MM.1S (cell line): Measurements from ENCODE around the gene KCNQ1.

Experiments used
- DNase-seq: peaks from one replicate; pipeline ENCODE4 v3.0.0-alpha.2; 2015
- H2AFZ ChIP-seq: fragments of 300-600 bp; sonication (generic); 2 replicates; pipeline ENCODE4 v1.6.0; 2016; ENCODE audit warnings: antibody characterized with exemption, low read length
- H3F3A ChIP-seq: fragments of 300-600 bp; sonication (generic); 2 replicates; pipeline ENCODE4 v1.6.1; 2016; ENCODE audit warnings: mild to moderate bottlenecking, antibody characterized with exemption, low read length, moderate library complexity, mixed read lengths; ENCODE audit not compliant: insufficient read depth
- H3K27ac ChIP-seq: fragments of 300-600 bp; sonication (generic); 2 replicates; pipeline ENCODE4 v1.5.1; 2016; ENCODE audit warnings: mild to moderate bottlenecking, low read length
- H3K27me3 ChIP-seq: fragments of 300-600 bp; sonication (generic); replicated peaks from 2 replicates; pipeline ENCODE4 v1.6.0; 2016; ENCODE audit warnings: low read length; ENCODE audit not compliant: insufficient read depth
- H3K36me3 ChIP-seq: fragments of 300-600 bp; sonication (generic); replicated peaks from 2 replicates; pipeline ENCODE4 v1.6.1; 2016; ENCODE audit warnings: mild to moderate bottlenecking, low read length, mixed read lengths; ENCODE audit not compliant: insufficient read depth
- H3K4me1 ChIP-seq: fragments of 300-600 bp; sonication (generic); 2 replicates; pipeline ENCODE4 v1.6.1; 2016; ENCODE audit warnings: low read length, mixed read lengths
- H3K4me2 ChIP-seq: fragments of 300-600 bp; sonication (generic); 2 replicates; pipeline ENCODE4 v1.6.0; 2016; ENCODE audit warnings: low read depth, low read length
- H3K4me3 ChIP-seq: fragments of 300-600 bp; sonication (generic); 2 replicates; pipeline ENCODE4 v1.5.1; 2016; ENCODE audit warnings: low read length, mixed read lengths
- H3K79me2 ChIP-seq: fragments of 300-600 bp; sonication (generic); 2 replicates; pipeline ENCODE4 v1.6.1; 2016; ENCODE audit warnings: mixed run types, low read length, mixed read lengths
- H3K9ac ChIP-seq: fragments of 300-600 bp; sonication (generic); 2 replicates; pipeline ENCODE4 v1.6.1; 2016; ENCODE audit warnings: low read length, mixed read lengths
- H3K9me2 ChIP-seq: fragments of 300-600 bp; sonication (generic); replicated peaks from 2 replicates; pipeline ENCODE4 v1.6.1; 2016; ENCODE audit warnings: mild to moderate bottlenecking, low read length, mixed read lengths; ENCODE audit not compliant: insufficient read depth
- H3K9me3 ChIP-seq: fragments of 300-600 bp; sonication (generic); replicated peaks from 2 replicates; pipeline ENCODE4 v1.6.1; 2016; ENCODE audit warnings: mild to moderate bottlenecking, low read length, mixed read lengths; ENCODE audit not compliant: insufficient read depth
- H4K20me1 ChIP-seq: fragments of 300-600 bp; sonication (generic); 2 replicates; pipeline ENCODE4 v1.6.1; 2016; ENCODE audit warnings: mild to moderate bottlenecking, low read length, moderate library complexity, mixed read lengths; ENCODE audit not compliant: insufficient read depth
- EZH2 ChIP-seq: fragments of 300-600 bp; sonication (generic); optimal IDR thresholded peaks from 2 replicates; pipeline ENCODE3; 2017; ENCODE audit warnings: low read depth, mild to moderate bottlenecking, antibody characterized with exemption, low read length, mixed read lengths
- EZH2phosphoT487 ChIP-seq: fragments of 300-600 bp; sonication (generic); IDR thresholded peaks from 2 replicates; pipeline ENCODE4 v1.6.1; 2018; ENCODE audit warnings: antibody characterized with exemption, low read length
- TF ChIP-seq, protein P1 (sequence below): fragments of 300-600 bp; sonication (generic); IDR thresholded peaks from 2 replicates; pipeline ENCODE4 v1.5.1; 2016; ENCODE audit warnings: antibody characterized with exemption, low read length, mixed read lengths

Gene KCNQ1

DNA sequence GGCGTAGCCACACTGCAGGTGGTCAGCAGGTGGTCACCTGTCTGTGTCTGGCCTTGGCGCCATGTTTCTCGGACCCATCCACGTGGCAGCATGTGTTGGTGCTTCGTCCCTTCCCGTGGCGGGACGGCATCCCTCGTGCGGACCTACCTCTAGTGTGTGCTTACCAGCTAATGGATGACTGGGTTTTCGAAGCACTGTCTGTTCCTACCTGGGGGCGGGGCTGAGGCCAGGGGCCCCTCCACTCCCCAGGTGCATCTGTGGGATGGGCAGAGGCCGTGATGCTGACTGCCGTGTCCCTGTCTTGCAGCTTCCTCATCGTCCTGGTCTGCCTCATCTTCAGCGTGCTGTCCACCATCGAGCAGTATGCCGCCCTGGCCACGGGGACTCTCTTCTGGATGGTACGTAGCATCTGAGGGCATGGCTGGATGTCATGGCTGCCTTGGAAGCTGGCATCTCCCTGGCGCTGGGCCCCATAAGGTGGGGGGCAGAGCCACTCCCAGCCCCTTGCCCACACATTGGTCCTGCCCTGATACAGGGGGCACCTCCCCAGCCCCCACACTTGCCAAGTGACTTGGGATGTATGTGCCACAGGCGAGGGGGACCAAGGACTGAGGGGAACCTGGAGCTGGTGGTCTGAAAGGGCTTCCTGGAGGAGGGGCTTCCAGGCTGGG is 82.9 kb downstream of the KCNQ1 start:
- H4K20me1 ChIP-seq: peaks cover 8% of the 10 kb centered on the region; the same call in 1 of the 2 replicates
- H3K4me1 ChIP-seq: peaks cover 14% of the 10 kb centered on the region
- no peaks in the 10 kb centered on the region for H3K9me3 ChIP-seq
- H3K4me2 ChIP-seq: peak overlapping the region; percentile 81; the same call in 1 of the 2 replicates
- TF ChIP-seq, protein P1, sequence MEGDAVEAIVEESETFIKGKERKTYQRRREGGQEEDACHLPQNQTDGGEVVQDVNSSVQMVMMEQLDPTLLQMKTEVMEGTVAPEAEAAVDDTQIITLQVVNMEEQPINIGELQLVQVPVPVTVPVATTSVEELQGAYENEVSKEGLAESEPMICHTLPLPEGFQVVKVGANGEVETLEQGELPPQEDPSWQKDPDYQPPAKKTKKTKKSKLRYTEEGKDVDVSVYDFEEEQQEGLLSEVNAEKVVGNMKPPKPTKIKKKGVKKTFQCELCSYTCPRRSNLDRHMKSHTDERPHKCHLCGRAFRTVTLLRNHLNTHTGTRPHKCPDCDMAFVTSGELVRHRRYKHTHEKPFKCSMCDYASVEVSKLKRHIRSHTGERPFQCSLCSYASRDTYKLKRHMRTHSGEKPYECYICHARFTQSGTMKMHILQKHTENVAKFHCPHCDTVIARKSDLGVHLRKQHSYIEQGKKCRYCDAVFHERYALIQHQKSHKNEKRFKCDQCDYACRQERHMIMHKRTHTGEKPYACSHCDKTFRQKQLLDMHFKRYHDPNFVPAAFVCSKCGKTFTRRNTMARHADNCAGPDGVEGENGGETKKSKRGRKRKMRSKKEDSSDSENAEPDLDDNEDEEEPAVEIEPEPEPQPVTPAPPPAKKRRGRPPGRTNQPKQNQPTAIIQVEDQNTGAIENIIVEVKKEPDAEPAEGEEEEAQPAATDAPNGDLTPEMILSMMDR: no peak
- TF ChIP-seq EZH2phosphoT487 (no peak), EZH2 (no peak)
- H3K79me2 ChIP-seq: 0 out of 2 replicates have a peak, but pooled peaks cover 3% of the 10 kb centered on the region
- H3K36me3 ChIP-seq: no peaks in the 10 kb centered on the region
- H3K9me2 ChIP-seq: no peaks in the 10 kb centered on the region
- no peak overlapping the region for H2AFZ ChIP-seq
- H3K9ac ChIP-seq: peak overlapping the region; percentile 77; the same call in 1 of the 2 replicates
- H3K4me3 ChIP-seq: no peak overlapping the region
- H3K27me3 ChIP-seq: no peaks in the 10 kb centered on the region
- DNase-seq: no peak
- peak overlapping the region; percentile 75; the same call in 1 of the 2 replicates for H3K27ac ChIP-seq
- no peaks in the 10 kb centered on the region; the same call in 1 of the 2 replicates for H3F3A ChIP-seq

DNA sequence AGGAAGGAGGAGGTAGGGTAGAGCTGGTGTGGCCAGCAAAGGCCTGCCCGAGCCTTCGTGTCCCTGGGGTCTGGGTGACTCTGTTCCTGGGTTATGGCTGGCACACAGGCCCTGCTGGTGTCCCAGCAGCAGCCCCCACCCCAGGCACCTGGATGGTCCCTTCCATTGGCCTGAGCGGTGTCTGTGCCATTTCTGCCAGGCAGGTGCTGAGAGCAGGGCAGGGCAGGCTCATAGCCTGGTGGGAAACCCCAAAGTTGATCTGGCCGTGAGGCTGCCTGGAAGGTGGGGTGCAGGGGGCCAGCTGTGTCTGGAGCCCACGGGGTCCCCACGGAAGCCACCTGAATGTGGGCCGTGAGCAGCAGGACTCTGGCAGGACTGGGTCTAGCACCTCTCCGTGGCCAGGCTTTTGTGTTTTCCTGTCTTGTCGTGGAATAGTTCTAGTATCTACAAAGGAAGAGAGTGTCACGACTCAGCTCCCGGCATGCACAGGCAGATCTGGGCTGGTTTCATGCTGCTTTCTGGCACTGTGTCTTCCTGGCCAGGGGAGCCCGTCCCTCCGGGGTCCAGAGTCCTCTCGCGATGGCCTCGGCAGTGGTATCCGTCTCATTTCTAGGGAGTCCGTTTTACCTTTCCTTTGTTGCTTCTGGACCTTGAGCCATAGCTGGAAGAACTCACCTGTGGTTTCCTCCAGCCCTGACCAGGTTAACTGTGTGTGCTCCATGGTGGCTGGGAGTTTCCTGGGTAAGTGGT is 83.7 kb downstream of the KCNQ1 start:
- Histone ChIP-seq H3K4me3 (no peak overlapping the region), H3K27ac (no peak overlapping the region), H3K9ac (no peak overlapping the region), H3K9me2 (no peaks in the 10 kb centered on the region), H3K4me2 (no peak overlapping the region), H3K9me3 (no peaks in the 10 kb centered on the region), H4K20me1 (peaks cover 8% of the 10 kb centered on the region; the same call in 1 of the 2 replicates), H3F3A (no peaks in the 10 kb centered on the region; the same call in 1 of the 2 replicates), H3K36me3 (no peaks in the 10 kb centered on the region), H3K27me3 (no peaks in the 10 kb centered on the region), H3K4me1 (peaks cover 20% of the 10 kb centered on the region), H2AFZ (no peak overlapping the region), H3K79me2 (0 out of 2 replicates have a peak, but pooled peaks cover 3% of the 10 kb centered on the region)
- no peak for TF ChIP-seq EZH2phosphoT487
- TF ChIP-seq, protein P1: no peak
- TF ChIP-seq EZH2: no peak
- DNase-seq: no peak

DNA sequence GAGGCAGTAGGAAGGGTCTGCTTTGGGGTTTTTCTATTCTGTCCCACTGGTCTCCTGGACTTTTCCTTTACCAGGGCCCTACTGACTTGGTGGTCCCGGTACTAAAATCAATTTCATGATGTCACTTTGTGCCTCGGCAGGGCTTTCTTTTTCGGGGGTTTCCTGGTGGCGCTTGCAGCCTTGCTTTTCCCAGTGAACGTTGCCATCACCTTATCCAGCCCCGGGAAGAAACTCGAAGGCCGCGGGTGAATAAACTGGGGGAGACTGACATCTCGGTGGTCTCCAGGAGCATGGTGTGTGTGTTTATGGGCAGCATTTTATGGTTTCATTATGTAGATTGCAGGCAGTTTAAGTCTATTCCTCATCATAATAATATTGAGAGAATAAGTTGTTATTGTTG is 84.4 kb downstream of the KCNQ1 start:
- peaks cover 5% of the 10 kb centered on the region; the same call in 1 of the 2 replicates for H3K79me2 ChIP-seq
- peaks cover 8% of the 10 kb centered on the region; the same call in 1 of the 2 replicates for H4K20me1 ChIP-seq
- H3K4me3 ChIP-seq: no peak overlapping the region
- no peaks in the 10 kb centered on the region for H3K36me3 ChIP-seq
- no peaks in the 10 kb centered on the region for H3K9me3 ChIP-seq
- no peak overlapping the region for H3K27ac ChIP-seq
- no peaks in the 10 kb centered on the region; the same call in 1 of the 2 replicates for H3F3A ChIP-seq
- no peak for TF ChIP-seq EZH2phosphoT487
- no peak for TF ChIP-seq EZH2
- H3K9me2 ChIP-seq: no peaks in the 10 kb centered on the region
- no peak overlapping the region for H3K9ac ChIP-seq
- peaks cover 22% of the 10 kb centered on the region for H3K4me1 ChIP-seq
- H3K27me3 ChIP-seq: no peaks in the 10 kb centered on the region
- no peak for DNase-seq
- H2AFZ ChIP-seq: no peak overlapping the region
- no peak overlapping the region for H3K4me2 ChIP-seq
